Endothelial cell of umbilical vein (primary cell): ENCODE data around the gene HSPG2.

Source experiments
- EZH2 ChIP-seq: IDR thresholded peaks from 2 replicates; pipeline ENCODE4 v1.6.1; 2012; ENCODE audit warnings: borderline replicate concordance, low read depth, mild to moderate bottlenecking, moderate library complexity, low read length, inconsistent platforms; ENCODE audit not compliant: severe bottlenecking
- GATA2 ChIP-seq: IDR thresholded peaks from 2 replicates; pipeline ENCODE4 v1.7.0; 2011; ENCODE audit warnings: low read depth, mild to moderate bottlenecking, moderate library complexity, mixed read lengths, low read length; ENCODE audit not compliant: insufficient read length, insufficient read depth
- JUN ChIP-seq: IDR thresholded peaks from 2 replicates; pipeline ENCODE4 v1.6.1; 2011; ENCODE audit warnings: borderline replicate concordance, low read depth; ENCODE audit not compliant: insufficient read length, insufficient read depth
- MYC ChIP-seq: IDR thresholded peaks from one replicate; pipeline ENCODE4 v1.6.1; 2011; ENCODE audit warnings: mild to moderate bottlenecking, low read depth, low read length
- POLR2A ChIP-seq: IDR thresholded peaks from 2 replicates; pipeline ENCODE4 v1.6.1; 2012; ENCODE audit warnings: low read depth, mild to moderate bottlenecking, control low read depth, low read length
- POLR2AphosphoS5 ChIP-seq: IDR thresholded peaks from 2 replicates; pipeline ENCODE4 v1.6.1; 2012; ENCODE audit warnings: low read depth, mild to moderate bottlenecking, control low read depth, low read length, moderate library complexity; ENCODE audit not compliant: insufficient read depth
- TF ChIP-seq, protein P1 (sequence below): IDR thresholded peaks from 2 replicates; pipeline ENCODE4 v1.6.1; 2011; ENCODE audit not compliant: insufficient read depth, insufficient read length
- TF ChIP-seq, protein P2 (sequence below), 2 donors: IDR thresholded peaks; 1 replicate in 1 of 2; 2 replicates in 1 of 2; pipeline ENCODE4 v1.5.1; 2011; ENCODE audit warnings: low read length in 2 of 2, mild to moderate bottlenecking in 2 of 2, moderate library complexity in 2 of 2, control low read depth in 1 of 2, inconsistent platforms in 1 of 2, low read depth in 1 of 2; ENCODE audit not compliant: insufficient read depth in 1 of 2; ENCODE audit errors: extremely low read depth in 1 of 2

DNA sequence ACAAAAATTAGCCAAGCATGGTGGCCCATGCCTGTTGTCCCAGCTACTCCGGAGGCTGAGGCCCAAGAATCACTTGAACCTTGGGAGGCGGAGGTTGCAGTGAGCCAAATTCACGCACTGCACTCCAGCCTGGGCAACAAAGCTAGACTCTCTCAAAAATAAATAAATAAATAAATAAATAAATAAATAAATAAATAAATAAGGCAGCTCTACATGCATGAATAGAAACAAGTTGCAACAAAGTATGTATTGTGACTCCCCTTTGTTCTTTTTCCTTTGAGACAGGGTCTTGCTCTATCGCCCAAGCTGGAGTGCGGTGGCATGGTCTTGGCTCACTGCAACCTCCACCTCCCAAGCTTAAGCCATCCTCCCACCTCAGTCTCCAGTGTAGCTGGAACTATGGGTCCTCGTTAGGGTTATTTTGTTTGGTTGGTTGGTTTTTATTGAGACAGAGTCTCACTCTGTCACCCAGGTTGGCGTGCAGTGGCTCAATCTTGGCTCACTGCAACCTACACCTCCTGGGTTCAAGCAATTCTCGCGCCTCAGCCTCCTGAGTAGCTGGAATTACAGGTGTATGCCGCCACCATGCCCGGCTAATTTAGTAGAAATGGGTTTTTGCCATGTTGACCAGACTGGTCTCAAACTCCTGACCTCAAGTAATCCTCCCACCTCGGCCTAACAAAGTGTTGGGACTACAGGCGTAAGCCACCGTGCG is 162.1 kb downstream of the HSPG2 start:
- TF ChIP-seq POLR2AphosphoS5: no peak
- TF ChIP-seq GATA2: no peak
- TF ChIP-seq, protein P1, sequence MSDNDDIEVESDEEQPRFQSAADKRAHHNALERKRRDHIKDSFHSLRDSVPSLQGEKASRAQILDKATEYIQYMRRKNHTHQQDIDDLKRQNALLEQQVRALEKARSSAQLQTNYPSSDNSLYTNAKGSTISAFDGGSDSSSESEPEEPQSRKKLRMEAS: no peak
- TF ChIP-seq, protein P2, sequence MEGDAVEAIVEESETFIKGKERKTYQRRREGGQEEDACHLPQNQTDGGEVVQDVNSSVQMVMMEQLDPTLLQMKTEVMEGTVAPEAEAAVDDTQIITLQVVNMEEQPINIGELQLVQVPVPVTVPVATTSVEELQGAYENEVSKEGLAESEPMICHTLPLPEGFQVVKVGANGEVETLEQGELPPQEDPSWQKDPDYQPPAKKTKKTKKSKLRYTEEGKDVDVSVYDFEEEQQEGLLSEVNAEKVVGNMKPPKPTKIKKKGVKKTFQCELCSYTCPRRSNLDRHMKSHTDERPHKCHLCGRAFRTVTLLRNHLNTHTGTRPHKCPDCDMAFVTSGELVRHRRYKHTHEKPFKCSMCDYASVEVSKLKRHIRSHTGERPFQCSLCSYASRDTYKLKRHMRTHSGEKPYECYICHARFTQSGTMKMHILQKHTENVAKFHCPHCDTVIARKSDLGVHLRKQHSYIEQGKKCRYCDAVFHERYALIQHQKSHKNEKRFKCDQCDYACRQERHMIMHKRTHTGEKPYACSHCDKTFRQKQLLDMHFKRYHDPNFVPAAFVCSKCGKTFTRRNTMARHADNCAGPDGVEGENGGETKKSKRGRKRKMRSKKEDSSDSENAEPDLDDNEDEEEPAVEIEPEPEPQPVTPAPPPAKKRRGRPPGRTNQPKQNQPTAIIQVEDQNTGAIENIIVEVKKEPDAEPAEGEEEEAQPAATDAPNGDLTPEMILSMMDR (IDR thresholded peaks at IDR 0.05; ENCODE audit: extremely low read depth in 1 of 2, insufficient read depth in 1 of 2, low read depth in 1 of 2, low read length in 2 of 2): no peak
- TF ChIP-seq EZH2: no peak
- no peak for TF ChIP-seq POLR2A
- TF ChIP-seq MYC: no peak
- TF ChIP-seq JUN: no peak
